Measurements from ENCODE around the gene ANKMY1. TPM values are rescaled to one million over a fixed set of nuclear protein-coding genes. Genes with fewer than 3 reads are reported as not detected.

The ANKMY1 gene
- total RNA-seq, 1 experiment from 2014 or later = 30.8 TPM

DNA sequence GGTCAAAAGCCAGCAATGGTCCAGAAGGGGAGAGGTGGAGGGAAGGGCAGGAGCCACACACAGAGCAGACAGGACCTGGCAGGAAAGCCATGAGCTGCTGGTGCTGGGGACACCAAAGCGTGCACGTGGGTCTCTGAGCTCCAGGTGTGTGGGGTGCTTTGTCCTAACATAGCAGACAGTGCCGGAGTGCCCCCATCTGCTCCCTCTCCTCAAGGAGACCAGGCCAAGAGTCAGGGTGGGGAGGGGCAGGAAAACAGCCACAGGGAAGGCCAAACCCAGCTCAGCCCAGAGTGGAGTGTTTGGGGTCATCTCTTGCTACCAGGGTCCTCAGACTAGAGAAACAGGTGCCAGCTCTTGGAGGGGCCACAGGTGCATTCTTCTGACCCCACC is 126.5 kb downstream of the ANKMY1 start:
- Histone ChIP-seq H3K27ac (ENCODE audit: low read length) (no peak overlapping the region), H3K4me1 (ENCODE audit: low read length) (peaks cover 36% of the 10 kb centered on the region), H3K9me3 (ENCODE audit: low read length) (no peaks in the 10 kb centered on the region), H4K20me1 (ENCODE audit: insufficient read depth, low read depth, low read length) (no peaks in the 10 kb centered on the region), H2AFZ (ENCODE audit: low read length) (no peak overlapping the region), H3K4me3 (ENCODE audit: low read length) (no peak overlapping the region), H3K4me2 (ENCODE audit: low read depth, low read length, poor library complexity, severe bottlenecking) (no peak overlapping the region), H3K36me3 (ENCODE audit: insufficient read depth, low read length) (no peaks in the 10 kb centered on the region), H3K9me2 (replicated peaks; ENCODE audit: insufficient read depth, low read length) (no peaks in the 10 kb centered on the region), H3K27me3 (ENCODE audit: low read length) (no peaks in the 10 kb centered on the region; the same call in 1 of the 2 replicates), H3K79me2 (ENCODE audit: low read length) (no peaks in the 10 kb centered on the region), H3K9ac (ENCODE audit: low read length) (no peak overlapping the region)
- no peak for DNase-seq

DNA sequence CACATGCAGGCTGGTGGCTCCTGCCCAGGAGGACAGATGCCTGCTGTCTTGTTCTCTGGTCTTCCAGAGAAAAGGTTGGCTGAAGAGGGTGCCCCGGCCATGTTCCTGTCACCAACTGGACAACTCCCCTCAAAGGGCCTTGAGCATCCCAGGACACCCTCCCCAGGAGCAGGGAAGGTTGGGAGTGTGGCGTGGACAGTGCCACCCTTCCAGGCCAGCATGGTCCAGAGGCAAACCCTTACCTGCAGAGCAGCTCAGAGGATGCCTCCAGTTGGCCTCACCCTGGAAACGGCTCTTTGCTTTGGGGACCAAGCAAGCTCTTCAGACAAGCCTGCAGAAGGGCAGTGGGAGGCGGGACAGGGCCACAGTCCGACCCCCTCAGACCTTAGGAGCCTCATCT is 127.2 kb downstream of the ANKMY1 start:
- no peaks in the 10 kb centered on the region for H3K9me2 ChIP-seq (replicated peaks; ENCODE audit: insufficient read depth, low read length)
- no peak overlapping the region for H2AFZ ChIP-seq (ENCODE audit: low read length)
- no peak overlapping the region for H3K4me3 ChIP-seq (ENCODE audit: low read length)
- peaks cover 36% of the 10 kb centered on the region for H3K4me1 ChIP-seq (ENCODE audit: low read length)
- no peaks in the 10 kb centered on the region; the same call in 1 of the 2 replicates for H3K27me3 ChIP-seq (ENCODE audit: low read length)
- no peak overlapping the region for H3K4me2 ChIP-seq (ENCODE audit: low read depth, low read length, poor library complexity, severe bottlenecking)
- no peak overlapping the region for H3K9ac ChIP-seq (ENCODE audit: low read length)
- no peak for DNase-seq
- H3K9me3 ChIP-seq (ENCODE audit: low read length) = no peaks in the 10 kb centered on the region
- no peaks in the 10 kb centered on the region for H3K36me3 ChIP-seq (ENCODE audit: insufficient read depth, low read length)
- no peaks in the 10 kb centered on the region for H4K20me1 ChIP-seq (ENCODE audit: insufficient read depth, low read depth, low read length)
- H3K27ac ChIP-seq (ENCODE audit: low read length) = no peak overlapping the region
- H3K79me2 ChIP-seq (ENCODE audit: low read length) = no peaks in the 10 kb centered on the region

DNA sequence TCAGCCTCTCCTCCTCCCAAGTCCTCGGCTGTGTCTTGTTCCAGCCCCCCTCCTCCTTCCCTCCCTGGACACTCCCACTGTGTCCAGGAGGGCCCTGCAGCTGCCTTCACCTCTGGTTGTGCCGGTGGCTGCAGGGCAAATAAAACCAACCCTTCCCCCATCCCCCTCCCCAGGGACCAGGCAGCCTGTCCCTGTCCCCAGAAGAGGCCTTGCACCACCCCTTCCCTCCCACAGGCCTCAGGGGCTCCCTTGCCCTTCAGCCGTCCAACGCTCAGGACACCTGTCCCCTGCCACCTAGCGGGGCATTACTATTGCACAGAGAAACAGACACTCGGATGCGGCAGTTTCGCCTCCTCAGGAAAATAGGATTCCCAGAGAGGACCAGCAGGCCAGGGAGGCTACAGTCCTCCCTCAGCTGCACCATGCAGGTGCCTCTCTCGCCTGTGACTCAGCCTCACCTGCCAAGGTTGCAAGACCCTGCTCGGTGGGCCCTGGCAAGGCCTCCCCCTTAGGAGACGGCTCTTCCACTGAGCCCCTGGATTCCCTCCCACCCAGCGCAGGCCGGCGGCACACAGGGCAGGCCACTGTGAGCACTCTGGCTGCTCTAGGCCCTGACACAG is 127.8 kb downstream of the ANKMY1 start:
- no peak overlapping the region for H2AFZ ChIP-seq (ENCODE audit: low read length)
- H3K9me3 ChIP-seq (ENCODE audit: low read length) = no peaks in the 10 kb centered on the region
- H3K79me2 ChIP-seq (ENCODE audit: low read length) = no peaks in the 10 kb centered on the region
- H3K4me3 ChIP-seq (ENCODE audit: low read length) = no peak overlapping the region
- no peak for DNase-seq
- no peak overlapping the region for H3K9ac ChIP-seq (ENCODE audit: low read length)
- H3K4me2 ChIP-seq (ENCODE audit: low read depth, low read length, poor library complexity, severe bottlenecking) = no peak overlapping the region
- no peaks in the 10 kb centered on the region for H4K20me1 ChIP-seq (ENCODE audit: insufficient read depth, low read depth, low read length)
- no peaks in the 10 kb centered on the region for H3K9me2 ChIP-seq (replicated peaks; ENCODE audit: insufficient read depth, low read length)
- peaks cover 35% of the 10 kb centered on the region for H3K4me1 ChIP-seq (ENCODE audit: low read length)
- H3K27ac ChIP-seq (ENCODE audit: low read length) = no peak overlapping the region
- H3K36me3 ChIP-seq (ENCODE audit: insufficient read depth, low read length) = no peaks in the 10 kb centered on the region
- no peaks in the 10 kb centered on the region; the same call in 1 of the 2 replicates for H3K27me3 ChIP-seq (ENCODE audit: low read length)

Small RNAs within 50 kb of the gene (small RNA-seq; reads per million reads assigned to genes)
- 0.12 reads per million for gene MIR149

Other genes starting within 250 kb of the ANKMY1 start
- gene GPC1, start 122.3 kb downstream of the ANKMY1 start, total RNA-seq (2014; rRNA removed; shearing (Covaris generic); ENCODE audit: low replicate concordance) = 0.60 and 0.87 TPM in 2 replicates
- gene DUSP28, start 2.4 kb upstream of the ANKMY1 start, total RNA-seq (2014; rRNA removed; shearing (Covaris generic); ENCODE audit: low replicate concordance) = 8.1 and 9.3 TPM in 2 replicates
- gene RNPEPL1, start 10.5 kb upstream of the ANKMY1 start, total RNA-seq (2014; rRNA removed; shearing (Covaris generic); ENCODE audit: low replicate concordance) = 28.4 and 44.0 TPM in 2 replicates
- gene CAPN10, start 28.7 kb upstream of the ANKMY1 start, total RNA-seq (2014; rRNA removed; shearing (Covaris generic); ENCODE audit: low replicate concordance) = 22.9 and 44.0 TPM in 2 replicates
- 1.1 and 1.9 TPM in 2 replicates for gene GPR35, start 67.5 kb upstream of the ANKMY1 start, total RNA-seq (2014; rRNA removed; shearing (Covaris generic); ENCODE audit: low replicate concordance)
- gene AQP12B, start 124.9 kb upstream of the ANKMY1 start, total RNA-seq (2014; rRNA removed; shearing (Covaris generic); ENCODE audit: low replicate concordance) = not detected in 2 replicates
- not detected in 2 replicates for gene AQP12A, start 133.9 kb upstream of the ANKMY1 start, total RNA-seq (2014; rRNA removed; shearing (Covaris generic); ENCODE audit: low replicate concordance)

All from Karpas-422 (cell line).